Uterus (tissue), 4 donors: Measurements from ENCODE around the gene LYRM4. TPM values are rescaled to one million over a fixed set of nuclear protein-coding genes. Genes with fewer than 3 reads are reported as not detected.

ENCODE experiments used
- DNase-seq, 2 donors: peaks; one replicate each; pipeline ENCODE4 v3.0.0-alpha.2; 2019 to 2020
- H3K27ac ChIP-seq, 2 donors: fragments of 200-600 bp; sonication (generic); 1 replicate in 1 of 2; 2 replicates in 1 of 2; pipeline ENCODE4 v1.5.1; 2016 to 2018
- H3K27me3 ChIP-seq, 2 donors: fragments of 200-600 bp; sonication (generic); one replicate each; pipeline ENCODE4 v1.5.1; 2018 to 2019; ENCODE audit warnings: control low read depth in 1 of 2
- H3K36me3 ChIP-seq, 2 donors: fragments of 200-600 bp; sonication (generic); one replicate each; pipeline ENCODE4 v1.5.1; 2019; ENCODE audit warnings: control low read depth in 1 of 2
- H3K4me1 ChIP-seq, 2 donors: fragments of 200-600 bp; sonication (generic); one replicate each; pipeline ENCODE4 v1.5.1; 2018 to 2019; ENCODE audit warnings: control low read depth in 1 of 2
- H3K4me3 ChIP-seq, 2 donors: fragments of 200-600 bp; sonication (generic); 1 replicate in 1 of 2; 2 replicates in 1 of 2; pipeline ENCODE4 v1.5.1; 2018 to 2019; ENCODE audit warnings: mild to moderate bottlenecking in 1 of 2
- H3K9me3 ChIP-seq, 2 donors: fragments of 200-600 bp; sonication (generic); one replicate each; pipeline ENCODE4 v1.5.1; 2019; ENCODE audit warnings: control low read depth in 1 of 2
- CTCF ChIP-seq, 4 experiments: fragments of 200-600 bp in 2 of 4; fragments of 450-650 bp in 2 of 4; sonication (generic) in 2 of 4; IDR thresholded peaks; one replicate each; pipeline ENCODE4 v1.5.1; 2016 to 2019; ENCODE audit warnings: antibody characterized with exemption in 4 of 4, mild to moderate bottlenecking in 2 of 4, moderate library complexity in 1 of 4
- POLR2A ChIP-seq, 2 donors: fragments of 450-650 bp; IDR thresholded peaks; one replicate each; pipeline ENCODE4 v1.6.1; 2016; ENCODE audit warnings: antibody characterized with exemption in 2 of 2, mild to moderate bottlenecking in 1 of 2, moderate library complexity in 1 of 2
- intact Hi-C: fragments of 100-400 bp; cut with DNase I; formaldehyde crosslinking; loops from one replicate; pipeline ENCODE4 v1.15.1; 2023; ENCODE audit warnings: low total_unique reads
- total RNA-seq, 4 donors: library from RNA; depleted of rRNA in 3 of 4; stranded (reverse); fragments of >200 nt in 3 of 4; gene quantifications; one replicate each; pipeline versions ENCODE4 v1.1.0 to v1.2.4, GENCODE V29; 2014 to 2023
- donor health status: DM: yes; HTN: yes; CAD: no.

Gene LYRM4
- total RNA-seq, 4 donors from 2014 or later, result 3.1 to 33.0 (median 15.7) TPM

- Histone ChIP-seq H3K36me3 (no peaks in the 10 kb centered on the region), H3K27ac (no peak overlapping the region), H3K9me3 (no peaks in the 10 kb centered on the region), H3K4me3 (no peak overlapping the region), H3K27me3 (no peaks in the 10 kb centered on the region), H3K4me1 (no peaks in the 10 kb centered on the region)
- intact Hi-C loops, result no loop called here
- no peak for TF ChIP-seq CTCF (IDR thresholded peaks at IDR 0.05)
- TF ChIP-seq POLR2A (IDR thresholded peaks at IDR 0.05), result no peak
- DNase-seq, result no peak
Measured at GRCh38 chr6:5303682-5304081, 42.9 kb upstream of the LYRM4 start.

GRCh38 chr6:5302995-5303622 lies 42.4 kb upstream of the LYRM4 start:
- Histone ChIP-seq H3K4me3 (no peak overlapping the region), H3K27ac (no peak overlapping the region), H3K27me3 (no peaks in the 10 kb centered on the region), H3K4me1 (no peaks in the 10 kb centered on the region), H3K36me3 (no peaks in the 10 kb centered on the region), H3K9me3 (no peaks in the 10 kb centered on the region)
- no peak for DNase-seq
- no peak for TF ChIP-seq POLR2A (IDR thresholded peaks at IDR 0.05)
- peak in 3 of 4 experiments; percentile 15 to 39 (median 18) for TF ChIP-seq CTCF (IDR thresholded peaks at IDR 0.05)
- intact Hi-C loops, result no loop called here

- no peak for DNase-seq
- TF ChIP-seq CTCF (IDR thresholded peaks at IDR 0.05) (no peak), POLR2A (IDR thresholded peaks at IDR 0.05) (no peak)
- intact Hi-C loops, result no loop called here
- Histone ChIP-seq H3K27me3 (no peaks in the 10 kb centered on the region), H3K9me3 (no peaks in the 10 kb centered on the region), H3K27ac (no peak overlapping the region), H3K4me3 (no peak overlapping the region), H3K36me3 (no peaks in the 10 kb centered on the region), H3K4me1 (no peaks in the 10 kb centered on the region)
Measured at GRCh38 chr6:5302220-5302946, 41.6 kb upstream of the LYRM4 start.

GRCh38 chr6:5300206-5300764 lies 39.5 kb upstream of the LYRM4 start:
- Histone ChIP-seq H3K4me1 (no peaks in the 10 kb centered on the region), H3K27me3 (no peaks in the 10 kb centered on the region), H3K36me3 (no peaks in the 10 kb centered on the region), H3K4me3 (no peak overlapping the region), H3K27ac (no peak overlapping the region), H3K9me3 (no peaks in the 10 kb centered on the region)
- no peak for TF ChIP-seq CTCF (IDR thresholded peaks at IDR 0.05)
- TF ChIP-seq POLR2A (IDR thresholded peaks at IDR 0.05), result no peak
- intact Hi-C loops, result no loop called here
- DNase-seq, result no peak

- no peak for DNase-seq
- H3K36me3 ChIP-seq, result no peaks in the 10 kb centered on the region
- H3K4me1 ChIP-seq, result no peaks in the 10 kb centered on the region
- TF ChIP-seq CTCF (IDR thresholded peaks at IDR 0.05) (no peak), POLR2A (IDR thresholded peaks at IDR 0.05) (no peak)
- H3K4me3 ChIP-seq, result no peak overlapping the region
- no peak overlapping the region for H3K27ac ChIP-seq
- intact Hi-C loops, result no loop called here
- H3K9me3 ChIP-seq, result no peaks in the 10 kb centered on the region
- H3K27me3 ChIP-seq, result no peaks in the 10 kb centered on the region
Measured at GRCh38 chr6:5295623-5296022, 34.9 kb upstream of the LYRM4 start.
